Pancreas (tissue), 10 donors: ENCODE measurements around the gene FOXL3. TPM values are rescaled to one million over a fixed set of nuclear protein-coding genes. Genes with fewer than 3 reads are reported as not detected.

Source experiments
- ATAC-seq, 4 donors: fragments of 200-7000 bp; cut with Tn5 transposase; one replicate each; pipeline versions ENCODE4 v1.8.0 to v1.9.1; 2020; ENCODE audit warnings: mild to moderate bottlenecking in 4 of 4, moderate library complexity in 4 of 4
- DNase-seq, 6 donors: peaks; one replicate each; pipeline ENCODE4 v3.0.0-alpha.2; 2020
- FAIRE-seq: peaks from 2 replicates; lab custom pipeline; 2012; peaks lifted over from hg19 to GRCh38; lab: Jason Lieb, UNC
- H3K27ac ChIP-seq, 4 donors: fragments of 200-600 bp; sonication (generic); 1 replicate in 3 of 4; 2 replicates in 1 of 4; pipeline versions ENCODE4 v1.5.0 to v1.8.0; 2020
- H3K27me3 ChIP-seq, 4 donors: fragments of 200-600 bp; one replicate each; pipeline ENCODE4 v1.8.0; 2021
- H3K36me3 ChIP-seq, 3 donors: fragments of 200-600 bp; sonication (generic) in 1 of 3; one replicate each; pipeline versions ENCODE4 v1.5.0 to v1.8.0; 2020 to 2021
- H3K4me1 ChIP-seq, 3 donors: fragments of 200-600 bp; one replicate each; pipeline ENCODE4 v1.8.0; 2021
- H3K4me3 ChIP-seq, 4 donors: fragments of 200-600 bp; sonication (generic) in 2 of 4; one replicate each; pipeline versions ENCODE4 v1.5.0 to v1.8.0; 2020 to 2021
- H3K9me3 ChIP-seq, 4 donors: fragments of 200-600 bp; one replicate each; pipeline ENCODE4 v1.8.0; 2021
- CTCF ChIP-seq, 4 donors: fragments of 200-600 bp; sonication (generic) in 3 of 4; IDR thresholded peaks; one replicate each; pipeline versions ENCODE4 v1.5.0 to v1.8.0; 2021; ENCODE audit warnings: antibody characterized with exemption in 4 of 4
- WGBS, 2 donors: extraction: QIAGEN DNeasy Blood & Tissue Kit; methylation state at CpG; one replicate each; pipeline ENCODE4 v1.1.7; 2013; 5-methylcytosine and 5-hydroxymethylcytosine counted together
- intact Hi-C, 3 donors: fragments of 100-400 bp; cut with DNase I; formaldehyde crosslinking; loops; one replicate each; pipeline versions ENCODE4 v1.11.1 to v1.14.2; 2022
- polyA plus RNA-seq, 2 donors: library from polyadenylated mRNA; stranded (reverse); fragments of 200-250 nt; gene quantifications; one replicate each; pipeline ENCODE4 v1.2.3, GENCODE V29; 2013
- total RNA-seq, 6 donors: library from RNA; stranded (reverse); fragmentation: NEBNext Ultra II Directional in 4 of 6; extraction: Animal tissue kit (Norgen Biotek cat#: 25700) in 4 of 6; gene quantifications; one replicate each; pipeline versions ENCODE4 v1.2.1 to v1.2.4, GENCODE V29; 2021 to 2023
- donor health status: healthy with polysubstance abuse.
- donor health status: DM: no; HTN: no; CAD: no; lungs with moderate emphysema.
- donor health status: DM: no; HTN: no; CAD: no.
- donor health status: control.
- donor health status: control.
- donor health status: Bipolar disorder and iron deficiency.
- donor health status: DM: yes; HTN: yes; CAD: no.
- donor health status: DM: no; HTN: no; CAD: no.
- donor health status: DM: no; HTN: no; CAD: no.
- donor health status: DM: yes; HTN: yes; CAD: no.

Gene FOXL3
- total and polyA plus RNA-seq, 8 donors: not detected

- WGBS, 2 donors: 78% methylated on average over 13 of the region's 13 CpGs
- DNase-seq (peak in 1 of 6 donors; percentile 12), ATAC-seq (no peak), FAIRE-seq (no peak)
- no peaks in the 10 kb centered on the region for H3K36me3 ChIP-seq
- intact Hi-C loops: no loop called here
- TF ChIP-seq CTCF (IDR thresholded peaks at IDR 0.05): no peak
- no peak overlapping the region for H3K27ac ChIP-seq
- H3K4me1 ChIP-seq: no peaks in the 10 kb centered on the region
- no peaks in the 10 kb centered on the region for H3K27me3 ChIP-seq
- H3K4me3 ChIP-seq: no peak overlapping the region
- no peaks in the 10 kb centered on the region for H3K9me3 ChIP-seq
Measured at GRCh38 chr7:298743-299142, 8.8 kb downstream of the FOXL3 start.

- TF ChIP-seq CTCF (IDR thresholded peaks at IDR 0.05): no peak
- intact Hi-C loops: no loop called here
- no peaks in the 10 kb centered on the region for H3K4me1 ChIP-seq
- no peaks in the 10 kb centered on the region for H3K36me3 ChIP-seq
- no peaks in the 10 kb centered on the region for H3K9me3 ChIP-seq
- no peaks in the 10 kb centered on the region for H3K27me3 ChIP-seq
- WGBS, 2 donors: 87 to 89% methylated on average over 15 of the region's 15 CpGs
- FAIRE-seq (no peak), ATAC-seq (no peak), DNase-seq (peak in 2 of 6 donors; percentile 43 to 52)
- H3K27ac ChIP-seq: no peak overlapping the region
- H3K4me3 ChIP-seq: no peak overlapping the region
Measured at GRCh38 chr7:299169-299568, 9.2 kb downstream of the FOXL3 start.

- intact Hi-C loops: no loop called here
Measured at GRCh38 chr7:299628-300027, 9.7 kb downstream of the FOXL3 start.

GRCh38 chr7:300048-300447, 10.1 kb downstream of the FOXL3 start:
- peak in 1 of 6 donors; percentile 38 for DNase-seq
- Histone ChIP-seq H3K4me3 (no peak overlapping the region), H3K36me3 (no peaks in the 10 kb centered on the region), H3K27me3 (no peaks in the 10 kb centered on the region), H3K9me3 (no peaks in the 10 kb centered on the region), H3K4me1 (no peaks in the 10 kb centered on the region), H3K27ac (no peak overlapping the region)
- ATAC-seq: no peak
- FAIRE-seq: no peak
- intact Hi-C loops: no loop called here
- WGBS, 2 donors: 78 to 82% methylated on average over 10 of the region's 10 CpGs
- no peak for TF ChIP-seq CTCF (IDR thresholded peaks at IDR 0.05)

More at GRCh38 chr7:299628-300027, 9.7 kb downstream of the FOXL3 start:
- Histone ChIP-seq H3K27ac (no peak overlapping the region), H3K4me1 (no peaks in the 10 kb centered on the region), H3K4me3 (no peak overlapping the region), H3K27me3 (no peaks in the 10 kb centered on the region), H3K9me3 (no peaks in the 10 kb centered on the region), H3K36me3 (no peaks in the 10 kb centered on the region)
- no peak for ATAC-seq
- FAIRE-seq: no peak
- WGBS, 2 donors: 88% methylated on average over 16 of the region's 16 CpGs
- TF ChIP-seq CTCF (IDR thresholded peaks at IDR 0.05): no peak
- DNase-seq: peak in 2 of 6 donors; percentile 27 to 30

- peak in 1 of 6 donors; percentile 9 for DNase-seq
- WGBS, 2 donors: 77 to 90% methylated on average over 13 of the region's 13 CpGs
Measured at GRCh38 chr7:300546-301290, 10.7 kb downstream of the FOXL3 start.

More at GRCh38 chr7:300546-301290, 10.7 kb downstream of the FOXL3 start:
- Histone ChIP-seq H3K36me3 (no peaks in the 10 kb centered on the region), H3K9me3 (no peaks in the 10 kb centered on the region), H3K4me1 (no peaks in the 10 kb centered on the region), H3K27ac (no peak overlapping the region), H3K27me3 (no peaks in the 10 kb centered on the region), H3K4me3 (no peak overlapping the region)
- no peak for TF ChIP-seq CTCF (IDR thresholded peaks at IDR 0.05)
- intact Hi-C loops: no loop called here
- FAIRE-seq (no peak), ATAC-seq (no peak)
